ENCODE measurements around the gene TRIM39.
"Not testable (repeated sequence)": the region's sequence is repeated elsewhere in the genome, so short reads cannot be mapped to it uniquely, and the experiment has no call there.

TRIM39 gene

DNA sequence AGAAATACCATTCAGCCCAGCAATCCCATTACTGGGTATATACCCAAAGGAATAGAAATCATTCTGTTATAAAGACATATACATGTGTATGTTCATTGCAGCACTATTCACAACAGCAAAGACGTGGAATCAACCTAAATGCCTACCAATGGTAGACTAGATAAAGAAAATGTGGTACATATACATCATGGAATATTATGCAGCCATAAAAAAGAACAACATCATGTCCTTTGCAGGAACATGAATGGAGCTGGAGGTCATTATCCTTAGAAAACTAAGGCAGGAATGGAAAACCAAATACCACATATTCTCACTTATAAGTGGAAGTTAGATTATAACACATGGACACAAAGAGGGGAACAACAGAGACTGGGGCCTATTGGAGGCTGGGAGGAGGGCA lies 42.6 kb downstream of the TRIM39 start:
- DNase-seq: not testable (repeated sequence)

DNA sequence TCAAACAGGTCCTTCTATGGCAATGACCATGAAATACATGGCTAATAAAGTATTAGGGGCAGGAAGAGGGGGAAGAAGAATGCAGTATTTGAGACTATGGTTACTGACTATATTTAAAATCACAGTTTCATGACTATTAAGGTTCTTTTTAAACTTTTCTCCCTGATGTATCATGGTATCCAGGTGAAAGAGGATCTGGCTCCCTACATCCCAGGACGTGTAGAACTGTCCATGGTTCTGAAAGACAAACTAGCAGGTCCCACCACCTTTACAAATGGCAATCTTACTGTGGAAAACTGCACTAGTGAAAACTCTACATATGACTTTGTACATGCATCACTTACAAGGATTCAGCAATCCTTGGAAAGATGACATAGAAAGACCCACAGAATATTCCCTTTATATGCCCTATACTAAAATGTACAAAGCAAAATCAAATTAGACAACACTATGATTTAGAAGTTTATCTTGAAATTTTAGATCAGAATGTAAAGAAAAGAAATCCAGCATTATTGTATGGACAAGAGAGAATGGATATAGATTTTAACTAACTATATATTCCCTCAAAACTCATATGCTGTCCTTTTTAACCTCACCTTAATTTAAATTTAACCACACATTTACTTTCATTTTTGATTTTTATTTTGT lies 51.7 kb downstream of the TRIM39 start:
- DNase-seq: no peak

DNA sequence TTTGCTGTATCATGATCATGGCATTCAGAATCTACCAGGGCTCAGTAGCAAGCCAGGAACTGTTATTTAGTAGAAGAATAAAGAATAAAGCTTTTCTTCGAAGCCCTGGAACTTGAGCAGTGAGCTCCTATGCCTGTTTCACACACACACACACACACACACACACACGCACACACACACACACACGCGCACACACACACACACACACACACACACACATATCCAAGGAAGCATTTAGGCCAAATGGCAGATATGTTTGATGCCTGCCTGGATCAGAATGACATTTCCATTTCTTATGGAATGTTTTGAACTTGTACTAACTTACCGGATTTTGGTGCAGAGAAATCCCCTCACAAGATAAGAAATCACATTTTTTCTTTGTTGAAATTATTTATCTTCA lies 53.7 kb downstream of the TRIM39 start:
- DNase-seq: no peak

DNA sequence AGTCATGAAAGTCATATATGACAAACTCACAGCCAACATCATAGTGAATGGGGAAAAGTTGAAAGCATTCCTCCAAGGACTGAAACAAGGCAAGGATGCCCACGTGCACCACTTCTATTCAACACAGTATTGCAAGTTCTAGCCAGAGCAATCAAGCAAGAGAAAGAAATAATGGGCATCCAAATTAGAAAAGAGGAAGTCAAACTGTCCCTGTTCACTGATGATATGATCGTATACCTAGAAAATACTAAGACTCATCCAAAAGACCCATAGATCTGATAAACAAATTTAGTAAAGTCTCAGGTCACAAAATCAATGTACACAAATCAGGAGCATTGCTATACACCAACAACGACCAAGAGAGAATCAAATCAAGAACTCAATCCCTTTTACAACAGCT lies 59.4 kb downstream of the TRIM39 start:
- DNase-seq: no peak

DNA sequence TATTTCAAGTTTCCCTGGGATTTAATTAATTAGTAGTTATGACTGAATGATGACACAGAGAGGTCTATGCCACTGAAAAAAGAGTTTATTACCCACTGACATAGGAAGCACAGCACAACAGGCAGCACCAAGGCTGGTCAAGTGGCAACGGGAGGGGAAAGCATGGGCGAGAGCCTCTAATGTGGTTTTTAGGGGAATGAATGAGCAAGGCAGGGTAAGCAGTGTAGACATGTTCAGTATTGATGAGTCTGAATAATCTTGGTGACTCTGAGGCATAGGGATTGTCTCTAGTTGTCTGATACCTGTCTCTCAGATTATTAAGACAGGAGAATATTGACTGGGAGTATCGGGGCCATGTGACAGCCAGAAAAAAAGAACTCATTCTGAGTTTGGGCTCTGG lies 64.5 kb downstream of the TRIM39 start:
- DNase-seq: no peak

Measured in activated CD4-positive, alpha-beta T cell treated with anti-CD3 and anti-CD28 coated beads, Interleukin-2, Interleukin-6, amounts not matched to agents 100 ng/mL and 50 ng/mL, durations not matched to agents 16 hours and 8 hours (primary cell).